HAP-1 (cell line): ENCODE data around the gene IDH3G.

Experiments used
- DNase-seq, 2 experiments: peaks; one replicate each; pipeline ENCODE4 v3.0.0-alpha.2; 2016 to 2020; ENCODE audit warnings: low spot score in 2 of 2
- H3K27me3 ChIP-seq: fragments of 250-450 bp; sonication (Bioruptor Pico); 2 replicates; pipeline ENCODE4 v1.5.1; 2020; ENCODE audit warnings: low read depth, mild to moderate bottlenecking, moderate library complexity
- H3K36me3 ChIP-seq: fragments of 250-450 bp; sonication (Bioruptor Pico); replicated peaks from 2 replicates; pipeline ENCODE4 v1.5.1; 2020; ENCODE audit warnings: mild to moderate bottlenecking
- H3K4me1 ChIP-seq: fragments of 250-450 bp; sonication (Bioruptor Pico); 2 replicates; pipeline ENCODE4 v1.5.1; 2020; ENCODE audit warnings: mild to moderate bottlenecking
- H3K4me3 ChIP-seq: fragments of 250-450 bp; sonication (Bioruptor Pico); 2 replicates; pipeline ENCODE4 v1.5.1; 2020; ENCODE audit warnings: mild to moderate bottlenecking, moderate library complexity
- H3K9me3 ChIP-seq: fragments of 250-450 bp; sonication (Bioruptor Pico); 2 replicates; pipeline ENCODE4 v1.5.1; 2020; ENCODE audit warnings: mild to moderate bottlenecking, moderate library complexity
- in situ Hi-C: fragments of 300-500 bp; cut with MboI; formaldehyde crosslinking; loops from 3 replicates; pipeline ENCODE4 v1.14.3; 2020; ENCODE audit warnings: low sequenced_read_pairs, inconsistent platforms, mixed read lengths

IDH3G gene

DNA sequence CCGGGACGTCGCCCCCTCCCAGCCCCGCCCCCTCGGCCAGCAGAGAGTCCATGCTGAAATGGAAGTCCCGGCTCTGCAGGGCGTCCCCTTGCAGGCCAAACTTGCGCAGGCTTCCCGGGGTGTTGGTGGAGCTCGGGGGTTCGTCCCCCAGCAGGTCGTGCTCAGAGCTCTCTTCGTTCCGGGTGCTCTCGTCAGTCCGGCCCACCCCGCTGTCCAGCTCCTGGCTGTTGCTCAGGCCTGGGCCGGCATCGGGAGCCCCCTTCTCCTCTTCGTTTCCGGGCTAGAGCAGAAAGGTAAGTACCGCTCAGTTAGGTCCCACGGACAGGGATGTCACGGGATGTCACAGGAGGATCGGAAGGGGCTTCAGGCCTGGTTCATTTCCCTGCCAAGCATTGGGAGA is 10.4 kb upstream of the IDH3G start:
- no peaks in the 10 kb centered on the region for H3K9me3 ChIP-seq
- H3K4me1 ChIP-seq, result no peaks in the 10 kb centered on the region
- no peaks in the 10 kb centered on the region for H3K27me3 ChIP-seq
- no peak for DNase-seq
- no peak overlapping the region for H3K4me3 ChIP-seq
- H3K36me3 ChIP-seq, result no peaks in the 10 kb centered on the region; the same call in 1 of the 2 replicates
- in situ Hi-C loops, result no loop called here

DNA sequence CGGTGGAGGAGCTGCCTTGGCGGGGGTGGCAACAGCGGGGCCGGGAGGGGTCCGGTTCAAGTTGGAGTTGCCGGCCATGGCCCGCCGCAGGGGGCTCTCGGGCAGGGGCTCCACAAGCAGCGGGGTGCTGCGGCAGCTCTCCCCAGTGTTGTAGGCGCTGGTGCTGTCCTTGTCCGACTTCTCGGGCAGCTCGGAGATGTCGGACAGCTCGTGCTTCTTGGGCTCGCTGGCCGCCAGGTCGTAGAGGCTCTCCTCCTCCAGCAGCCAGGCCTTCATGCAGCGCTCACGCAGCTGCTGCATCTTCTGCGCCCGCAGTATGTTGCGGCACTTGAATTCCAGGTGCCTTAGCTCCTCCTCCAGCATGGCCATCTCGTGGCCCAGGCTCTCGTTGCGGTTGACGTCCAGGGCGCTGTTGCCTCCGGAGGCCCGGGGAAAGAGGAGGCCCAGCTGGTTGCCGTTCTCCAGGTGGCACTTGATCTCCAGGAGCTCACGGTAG is 10.0 kb upstream of the IDH3G start:
- Histone ChIP-seq H3K4me1 (no peaks in the 10 kb centered on the region), H3K9me3 (no peaks in the 10 kb centered on the region), H3K4me3 (no peak overlapping the region), H3K36me3 (peaks cover 5% of the 10 kb centered on the region), H3K27me3 (no peaks in the 10 kb centered on the region)
- no peak for DNase-seq
- in situ Hi-C loops, result no loop called here

DNA sequence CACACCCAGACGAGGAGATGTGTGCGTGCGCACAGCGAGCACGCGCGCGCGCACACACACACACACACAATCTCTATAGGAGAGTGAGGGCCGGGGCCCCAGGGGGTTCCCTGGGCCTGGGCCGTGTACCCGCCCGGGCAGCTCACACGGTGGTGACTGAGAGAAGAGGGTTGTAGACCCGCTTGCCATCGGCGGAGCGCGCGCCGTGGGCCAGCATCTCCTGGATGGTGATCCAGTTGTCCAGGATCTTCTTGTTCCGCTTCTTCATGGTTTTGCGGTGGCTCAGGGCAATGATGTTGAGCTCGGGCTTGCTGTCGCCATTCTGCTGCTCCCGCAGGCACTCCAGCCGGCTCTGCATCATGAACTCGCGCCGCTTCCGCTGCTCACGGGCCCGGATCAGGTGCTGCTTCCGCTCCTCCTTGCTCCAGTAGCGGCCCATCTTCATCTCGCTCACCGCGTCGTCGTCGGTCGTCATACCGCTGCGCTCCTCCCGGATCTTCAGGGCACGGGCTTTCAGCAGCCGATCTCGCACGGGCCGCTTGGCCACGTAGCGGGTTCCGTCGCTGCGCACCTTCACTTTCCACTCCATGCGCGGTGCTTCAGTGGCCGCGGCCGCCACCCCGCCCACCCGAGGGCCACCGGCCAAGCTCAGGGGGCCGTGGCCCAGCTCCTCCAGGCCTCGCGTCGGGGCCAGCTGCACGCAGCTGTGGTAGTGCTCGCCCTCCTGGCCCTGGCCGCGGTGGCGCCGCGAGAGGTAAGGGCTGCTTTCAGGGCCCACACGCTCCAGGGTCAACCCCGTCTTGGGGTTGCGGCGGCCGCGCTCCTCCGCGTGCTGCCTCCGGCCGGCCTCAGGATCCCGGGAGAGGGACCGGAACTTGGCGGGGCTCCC is 9.3 kb upstream of the IDH3G start:
- DNase-seq, result no peak
- in situ Hi-C loops, result no loop called here
- Histone ChIP-seq H3K9me3 (no peaks in the 10 kb centered on the region), H3K4me3 (no peak overlapping the region), H3K36me3 (peaks cover 12% of the 10 kb centered on the region), H3K27me3 (no peaks in the 10 kb centered on the region), H3K4me1 (no peaks in the 10 kb centered on the region)

DNA sequence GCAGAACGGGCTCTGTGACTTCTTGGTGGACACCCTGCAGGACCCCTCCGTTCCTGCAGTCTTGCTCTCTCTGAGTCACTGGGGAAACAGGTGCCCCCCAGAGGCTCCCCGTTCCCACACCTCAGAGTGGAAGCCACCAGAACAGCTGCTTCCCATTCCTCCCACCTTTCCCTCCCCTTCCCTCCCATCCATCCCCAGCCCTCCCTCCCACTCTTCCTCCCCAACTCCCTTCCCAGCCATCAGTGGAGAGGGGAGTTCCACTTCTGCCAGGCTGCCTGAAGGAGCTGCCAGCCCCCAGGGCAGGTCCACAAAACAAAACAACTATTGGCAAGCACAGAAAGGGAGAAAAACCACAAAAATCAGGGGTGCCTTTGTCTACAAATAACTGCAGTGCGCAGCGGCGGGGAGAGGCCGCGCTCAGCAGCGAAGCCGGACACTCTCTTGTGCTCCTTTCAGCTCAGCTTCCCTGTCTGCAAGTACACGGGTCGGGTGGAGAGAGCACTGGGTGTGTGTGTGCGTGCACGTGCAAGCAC is 8.4 kb upstream of the IDH3G start:
- no peaks in the 10 kb centered on the region for H3K9me3 ChIP-seq
- no peak overlapping the region for H3K4me3 ChIP-seq
- in situ Hi-C loops, result no loop called here
- H3K4me1 ChIP-seq, result no peaks in the 10 kb centered on the region
- no peaks in the 10 kb centered on the region for H3K27me3 ChIP-seq
- H3K36me3 ChIP-seq, result peaks cover 19% of the 10 kb centered on the region
- peak in 1 of 2 experiments; percentile 15 for DNase-seq

DNA sequence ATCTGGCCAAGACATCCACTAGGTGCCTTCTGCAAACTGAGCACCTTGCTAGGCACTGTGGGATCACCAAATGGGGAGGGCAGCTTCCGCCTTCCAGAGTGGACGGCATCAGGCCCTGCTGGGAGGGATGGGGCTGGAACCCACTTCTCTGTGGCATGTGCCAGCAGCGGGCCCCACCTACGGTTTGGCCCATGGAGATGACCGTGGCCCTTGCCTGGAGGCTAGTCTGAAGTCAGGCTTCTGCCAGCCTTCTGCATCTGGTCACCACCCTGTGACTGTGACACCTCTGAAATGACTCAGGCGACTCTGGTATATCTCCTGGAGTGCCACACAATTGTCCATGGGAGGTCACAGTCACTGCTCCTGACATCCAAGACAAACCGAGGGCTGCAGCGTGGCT is 7.5 kb upstream of the IDH3G start:
- DNase-seq, result no peak
- H3K9me3 ChIP-seq, result no peaks in the 10 kb centered on the region
- H3K4me3 ChIP-seq, result no peak overlapping the region
- H3K27me3 ChIP-seq, result no peaks in the 10 kb centered on the region
- in situ Hi-C loops, result no loop called here
- no peaks in the 10 kb centered on the region for H3K4me1 ChIP-seq
- H3K36me3 ChIP-seq, result peaks cover 28% of the 10 kb centered on the region

DNA sequence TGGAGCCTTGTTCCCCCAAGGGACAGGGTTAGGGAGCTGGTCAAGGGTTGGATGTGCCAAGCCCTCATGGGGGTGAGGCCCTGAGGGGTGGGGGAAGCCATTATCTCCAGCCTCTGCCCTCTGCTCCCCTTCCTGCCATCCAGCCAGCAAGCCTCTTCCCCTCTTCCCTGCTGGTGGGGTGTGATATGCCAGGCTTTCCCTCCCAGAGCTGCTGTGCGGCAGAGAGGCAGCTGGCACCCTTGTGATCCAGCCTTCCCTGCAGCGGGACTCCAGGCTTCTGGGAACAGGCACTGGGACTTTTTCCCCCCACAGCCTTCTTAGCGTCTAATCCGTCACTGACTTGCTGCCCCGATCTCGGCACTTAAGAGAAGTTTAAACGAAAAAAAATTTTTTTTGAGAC is 6.6 kb upstream of the IDH3G start:
- in situ Hi-C loops, result no loop called here
- H3K9me3 ChIP-seq, result no peaks in the 10 kb centered on the region
- peaks cover 37% of the 10 kb centered on the region for H3K36me3 ChIP-seq
- no peak for DNase-seq
- no peaks in the 10 kb centered on the region for H3K27me3 ChIP-seq
- no peak overlapping the region for H3K4me3 ChIP-seq
- peaks cover 6% of the 10 kb centered on the region for H3K4me1 ChIP-seq

DNA sequence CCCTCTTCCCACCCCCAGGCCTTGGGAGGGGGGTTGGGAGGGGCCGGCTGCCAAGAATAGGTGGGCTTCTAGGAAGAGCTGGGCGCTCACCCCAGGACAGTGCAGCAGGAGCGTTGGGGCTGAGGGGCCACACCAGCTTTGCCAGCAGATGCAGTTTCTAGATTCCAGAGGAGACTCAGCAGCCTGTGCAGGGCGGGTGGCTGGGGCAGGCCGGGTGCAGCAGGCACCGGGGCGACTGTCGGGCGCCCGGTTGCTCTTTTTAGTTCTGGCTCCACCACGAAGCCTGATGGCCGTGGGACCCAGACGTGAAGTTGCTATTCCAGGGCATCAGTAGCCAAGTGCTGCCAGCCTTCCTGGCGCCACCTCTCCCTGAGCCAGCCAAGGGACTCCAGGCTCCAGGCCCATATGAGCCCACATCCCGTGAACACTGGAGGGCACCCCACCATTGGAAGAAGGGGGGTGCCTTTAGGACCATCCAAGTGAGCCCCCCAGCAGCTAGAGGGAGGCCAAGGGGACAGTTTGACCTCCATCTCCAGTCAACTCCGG is 6.1 kb upstream of the IDH3G start:
- no peaks in the 10 kb centered on the region for H3K27me3 ChIP-seq
- H3K36me3 ChIP-seq, result peaks cover 38% of the 10 kb centered on the region
- in situ Hi-C loops, result no loop called here
- H3K4me3 ChIP-seq, result no peak overlapping the region
- no peaks in the 10 kb centered on the region for H3K9me3 ChIP-seq
- no peak for DNase-seq
- peaks cover 7% of the 10 kb centered on the region for H3K4me1 ChIP-seq

DNA sequence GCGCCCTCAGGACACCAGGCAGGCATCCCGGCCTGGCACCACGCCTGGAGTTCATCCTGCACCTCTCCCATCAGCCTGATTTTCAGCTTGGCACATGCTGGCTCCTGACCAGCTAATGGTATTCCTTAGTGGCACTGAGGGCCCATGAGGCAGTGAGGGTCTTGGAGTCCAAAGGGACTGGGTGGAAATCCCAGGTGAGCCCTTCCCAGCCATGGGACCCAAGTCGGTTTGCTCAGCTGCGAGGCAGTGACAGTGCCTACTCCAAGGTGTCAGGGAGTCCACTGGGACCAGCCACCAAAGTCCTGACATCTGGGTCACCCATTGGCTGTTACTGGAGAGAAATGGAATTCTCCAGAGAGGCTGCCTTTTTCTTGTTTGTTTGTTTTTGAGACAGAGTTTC is 5.2 kb upstream of the IDH3G start:
- Histone ChIP-seq H3K4me3 (no peak overlapping the region), H3K36me3 (peaks cover 44% of the 10 kb centered on the region), H3K4me1 (peaks cover 7% of the 10 kb centered on the region), H3K9me3 (no peaks in the 10 kb centered on the region), H3K27me3 (no peaks in the 10 kb centered on the region)
- in situ Hi-C loops, result no loop called here
- no peak for DNase-seq

DNA sequence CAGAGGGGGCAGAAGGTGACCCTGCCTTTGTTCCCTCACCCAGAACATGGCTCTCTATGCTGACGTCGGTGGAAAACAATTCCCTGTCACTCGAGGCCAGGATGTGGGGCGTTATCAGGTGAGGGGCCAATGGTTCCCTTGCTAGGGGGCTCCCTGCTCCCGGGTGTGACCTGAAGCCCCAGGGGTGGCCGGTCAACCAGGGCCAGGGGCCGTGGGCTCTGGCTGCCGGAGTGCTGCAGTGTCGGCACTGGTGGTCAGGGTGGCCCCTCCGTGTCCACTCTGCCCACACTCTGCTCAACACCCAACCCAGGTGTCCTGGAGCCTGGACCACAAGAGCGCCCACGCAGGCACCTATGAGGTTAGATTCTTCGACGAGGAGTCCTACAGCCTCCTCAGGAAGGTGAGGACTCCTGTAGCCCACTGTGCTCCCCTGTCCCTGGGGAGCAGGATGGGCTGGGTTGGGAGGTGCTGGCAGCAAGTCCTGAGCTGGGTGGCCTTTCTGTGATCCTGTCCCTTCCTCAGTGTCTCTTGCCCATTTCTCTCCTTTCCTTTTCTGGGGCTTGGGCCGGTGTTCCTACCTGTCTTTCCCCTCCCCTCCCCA is 3.3 kb upstream of the IDH3G start:
- no peaks in the 10 kb centered on the region for H3K9me3 ChIP-seq
- no peak overlapping the region for H3K4me3 ChIP-seq
- in situ Hi-C loops, result no loop called here
- peaks cover 47% of the 10 kb centered on the region for H3K36me3 ChIP-seq
- no peak for DNase-seq
- H3K27me3 ChIP-seq, result no peaks in the 10 kb centered on the region
- H3K4me1 ChIP-seq, result peaks cover 14% of the 10 kb centered on the region

DNA sequence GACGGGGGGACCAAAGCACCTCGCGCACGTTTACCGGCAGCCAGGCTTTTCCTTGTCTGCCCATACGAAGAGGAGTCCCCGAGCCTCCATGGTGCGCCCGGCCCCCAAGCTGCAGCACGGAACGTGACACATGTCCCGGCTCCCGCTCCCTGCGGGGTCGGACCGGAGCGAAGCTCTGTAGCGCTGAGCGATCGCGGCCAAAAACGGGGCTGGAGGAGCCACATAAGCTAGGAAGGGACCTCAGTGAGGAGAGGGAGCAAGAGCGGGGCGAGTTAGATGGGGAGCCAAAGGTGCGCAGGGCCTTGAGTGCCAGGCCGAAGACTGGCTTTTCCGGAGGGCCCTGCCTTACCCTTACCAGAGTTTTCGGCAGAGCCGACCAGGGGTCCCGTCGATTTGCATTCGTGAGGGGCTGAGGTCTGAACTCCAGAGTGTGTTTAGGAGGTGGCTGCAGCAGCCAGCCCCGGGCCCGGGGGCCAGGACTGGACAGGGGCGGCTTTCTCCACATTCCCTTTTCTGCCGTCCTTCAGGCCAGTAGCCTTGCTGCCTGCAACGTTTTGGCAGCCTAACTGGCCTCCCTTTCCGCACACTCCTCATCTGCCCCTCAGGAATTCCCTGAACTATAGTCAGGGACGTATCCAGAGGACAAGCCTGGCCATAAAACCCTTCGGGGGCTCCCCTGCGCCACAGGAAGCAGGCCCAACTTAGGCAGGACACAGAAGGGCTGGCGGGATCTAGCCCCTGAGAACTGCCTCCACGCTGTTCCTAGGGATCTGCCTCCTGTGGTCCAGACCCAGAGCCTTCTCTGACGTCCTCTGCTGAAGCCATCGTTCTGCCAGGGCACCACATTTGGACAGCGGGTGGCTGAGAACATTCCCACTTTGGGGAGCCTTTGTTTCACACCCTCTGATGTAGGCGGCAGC is 982 bp upstream of the IDH3G start:
- H3K4me3 ChIP-seq, result peak overlapping the region; percentile 100
- no peaks in the 10 kb centered on the region for H3K27me3 ChIP-seq
- peaks cover 14% of the 10 kb centered on the region for H3K4me1 ChIP-seq
- in situ Hi-C loops, result no loop called here
- peaks cover 52% of the 10 kb centered on the region for H3K36me3 ChIP-seq
- no peak for DNase-seq
- no peaks in the 10 kb centered on the region for H3K9me3 ChIP-seq

DNA sequence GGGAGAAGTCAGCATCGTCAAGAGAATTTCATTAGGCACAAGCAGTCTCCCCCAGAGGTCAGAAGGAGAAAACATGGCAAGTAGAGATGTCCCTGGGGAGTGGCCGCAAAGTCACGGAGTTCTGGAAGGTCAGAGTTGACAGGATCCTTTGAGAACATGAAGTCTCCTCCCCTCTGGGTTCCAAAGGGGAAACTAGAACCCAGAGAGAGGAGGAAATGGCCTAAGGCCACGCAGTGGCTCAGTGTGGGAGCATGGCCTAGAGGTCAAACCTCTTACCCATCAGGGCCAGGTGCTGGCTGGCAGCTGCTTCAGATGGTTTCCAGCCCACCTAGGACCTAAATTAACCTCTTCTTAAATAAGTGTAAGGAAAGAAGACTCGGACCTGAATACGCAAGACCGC is 884 bp downstream of the IDH3G start:
- in situ Hi-C loops, result no loop called here
- peak in 1 of 2 experiments; percentile 47 for DNase-seq
- Histone ChIP-seq H3K27me3 (no peaks in the 10 kb centered on the region), H3K9me3 (no peaks in the 10 kb centered on the region), H3K4me1 (peaks cover 14% of the 10 kb centered on the region), H3K4me3 (peak overlapping the region; percentile 100), H3K36me3 (peaks cover 49% of the 10 kb centered on the region)

DNA sequence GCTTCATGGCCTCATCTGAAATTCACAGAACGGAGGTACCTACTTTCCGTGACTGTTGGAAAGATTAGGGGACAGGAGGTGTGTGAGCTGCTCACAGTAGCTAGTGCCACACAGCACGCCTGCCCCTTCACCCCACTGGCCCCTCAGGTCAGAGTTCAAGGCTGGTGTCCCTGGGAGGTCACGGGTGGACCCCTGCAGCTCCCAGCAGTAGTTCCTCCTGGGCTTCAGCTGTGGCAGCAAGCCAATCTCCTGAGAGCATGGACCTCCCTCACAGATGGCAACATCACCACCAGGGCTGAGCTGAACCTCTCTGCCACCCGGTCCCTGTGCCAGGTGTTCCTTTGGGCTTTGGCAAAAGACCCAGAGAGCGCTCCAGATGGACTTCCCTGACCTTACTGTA is 1.8 kb downstream of the IDH3G start:
- Histone ChIP-seq H3K9me3 (no peaks in the 10 kb centered on the region), H3K4me3 (no peak overlapping the region)

DNA sequence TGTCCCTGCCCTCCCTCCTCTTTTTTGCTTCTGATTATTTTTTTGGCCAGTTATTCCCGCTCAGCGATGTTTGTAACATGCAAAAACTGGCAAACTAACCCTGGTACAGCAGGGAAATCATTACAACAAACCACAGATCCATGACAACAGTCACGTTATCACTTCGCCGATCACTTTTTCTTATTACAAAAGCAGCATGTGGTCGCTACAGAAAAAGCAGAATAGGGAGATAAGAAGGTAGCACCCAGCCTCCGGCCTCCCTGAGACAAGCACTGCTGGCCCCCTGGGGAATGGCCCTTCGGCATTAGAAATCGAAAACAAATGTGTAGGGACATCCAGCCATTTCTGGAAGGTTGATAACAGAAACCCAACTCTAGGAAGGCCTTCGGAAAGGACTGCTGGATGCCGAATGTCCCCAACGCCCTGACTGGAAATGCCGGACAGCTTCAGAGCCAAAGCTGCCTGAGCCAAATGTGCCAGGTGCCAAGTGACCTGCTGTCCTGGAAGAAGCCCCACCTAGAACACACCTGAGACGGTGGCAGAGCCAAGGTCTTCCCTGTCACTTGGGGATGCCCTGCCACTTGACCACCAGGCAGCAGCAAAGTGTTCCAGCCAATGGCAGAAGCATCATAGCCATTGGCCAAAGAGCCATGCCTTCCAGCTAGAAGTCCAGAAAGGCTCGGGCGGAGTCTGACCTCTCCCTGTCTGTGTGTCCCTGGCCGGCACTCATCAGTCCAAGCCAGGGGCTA is 2.9 kb downstream of the IDH3G start:
- H3K4me1 ChIP-seq, result peaks cover 13% of the 10 kb centered on the region
- peaks cover 49% of the 10 kb centered on the region for H3K36me3 ChIP-seq
- in situ Hi-C loops, result no loop called here
- no peaks in the 10 kb centered on the region for H3K9me3 ChIP-seq
- no peak for DNase-seq
- H3K4me3 ChIP-seq, result no peak overlapping the region
- H3K27me3 ChIP-seq, result no peaks in the 10 kb centered on the region

More for the DNA sequence above, 1.8 kb downstream of the IDH3G start:
- no peak for DNase-seq
- peaks cover 49% of the 10 kb centered on the region for H3K36me3 ChIP-seq
- peaks cover 14% of the 10 kb centered on the region for H3K4me1 ChIP-seq
- in situ Hi-C loops, result no loop called here
- no peaks in the 10 kb centered on the region for H3K27me3 ChIP-seq
